Medulla oblongata (tissue), 1 donor: ENCODE measurements around the gene MRPL11.
"Not testable (repeated sequence)": the region's sequence is repeated elsewhere in the genome, so short reads cannot be mapped to it uniquely, and the experiment has no call there.

ENCODE experiments used
- DNase-seq: peaks from one replicate; pipeline ENCODE4 v3.0.0-alpha.2; 2015; ENCODE audit errors: extremely low spot score

MRPL11 gene

GRCh38 chr11:66467034-66467659 is 28.5 kb upstream of the MRPL11 start:
- no peak for DNase-seq

GRCh38 chr11:66466225-66467033 is 27.8 kb upstream of the MRPL11 start, which contains the start of gene PELI3:
Gene PELI3 (plus strand): TSS chr11:66466905. CDS start chr11:66468129, 1,224 bp downstream.
- DNase-seq, result peak; percentile 95

GRCh38 chr11:66465373-66466224 is 27.0 kb upstream of the MRPL11 start:
- peak; percentile 7 for DNase-seq

GRCh38 chr11:66464916-66465315 is 26.3 kb upstream of the MRPL11 start:
- DNase-seq, result no peak

- not testable (repeated sequence) for DNase-seq
Measured at GRCh38 chr11:66464116-66464515, 25.5 kb upstream of the MRPL11 start.

DNA sequence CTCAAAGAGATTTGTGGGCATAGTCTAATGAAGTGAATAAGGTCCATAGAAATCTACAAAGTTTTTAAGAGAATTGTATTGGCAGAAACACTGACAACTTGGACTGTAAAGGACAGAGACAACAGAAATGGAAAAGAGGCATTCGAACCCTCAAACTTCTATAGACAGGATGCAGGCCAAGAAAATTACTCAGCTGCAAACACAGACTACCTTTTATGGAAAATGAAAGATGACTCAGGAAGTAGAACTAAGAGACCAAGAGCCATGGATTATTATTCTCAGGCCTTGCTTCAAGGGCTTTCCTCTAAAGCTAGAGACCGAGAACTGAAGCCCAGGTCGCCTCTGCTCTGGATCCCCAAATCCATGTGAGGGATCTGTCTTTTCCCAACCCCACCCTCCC is 24.3 kb upstream of the MRPL11 start:
- DNase-seq, result no peak

DNA sequence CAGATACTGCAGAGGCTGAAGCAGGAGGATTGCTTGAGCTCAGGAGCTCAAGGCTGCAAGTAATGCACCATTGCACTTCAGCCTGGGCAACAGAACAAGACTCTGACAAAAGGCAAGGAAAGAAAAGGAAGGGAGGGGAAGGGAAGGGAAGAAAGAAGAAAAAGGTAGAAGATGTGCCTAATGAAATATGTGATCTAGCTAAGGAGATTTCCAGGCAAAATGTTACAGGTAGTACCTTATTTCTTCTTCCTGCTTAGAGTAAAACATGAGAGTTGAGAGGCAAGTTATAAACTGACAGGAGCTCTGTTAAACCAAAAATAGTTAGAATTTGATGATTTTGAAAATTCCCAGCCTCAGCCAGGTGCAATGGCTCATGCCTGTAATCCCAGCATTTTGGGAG is 23.4 kb upstream of the MRPL11 start:
- no peak for DNase-seq

- DNase-seq, result no peak
Measured at GRCh38 chr11:66459138-66459778, 20.6 kb upstream of the MRPL11 start.

DNA sequence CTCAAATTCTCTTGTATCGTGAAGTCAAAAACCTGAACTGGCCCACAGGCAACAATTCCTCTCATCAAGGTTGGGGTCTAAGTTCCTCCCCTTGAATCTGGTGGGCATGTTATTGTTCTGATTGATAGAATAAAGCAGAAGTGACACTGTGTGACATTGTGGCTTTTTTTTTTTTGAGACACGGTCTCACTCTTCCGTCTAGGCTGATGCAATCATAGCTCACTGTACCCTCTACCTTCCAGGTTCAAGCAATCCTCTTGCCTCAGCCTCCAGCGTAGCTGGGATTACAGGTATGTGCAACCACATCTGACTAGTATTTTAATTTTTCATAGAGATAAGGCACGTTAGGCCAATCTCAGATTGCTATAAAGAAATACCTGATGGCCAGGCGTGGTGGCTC is 19.2 kb upstream of the MRPL11 start:
- DNase-seq, result no peak

- DNase-seq, result no peak
Measured at GRCh38 chr11:66454828-66455227, 16.2 kb upstream of the MRPL11 start.

DNA sequence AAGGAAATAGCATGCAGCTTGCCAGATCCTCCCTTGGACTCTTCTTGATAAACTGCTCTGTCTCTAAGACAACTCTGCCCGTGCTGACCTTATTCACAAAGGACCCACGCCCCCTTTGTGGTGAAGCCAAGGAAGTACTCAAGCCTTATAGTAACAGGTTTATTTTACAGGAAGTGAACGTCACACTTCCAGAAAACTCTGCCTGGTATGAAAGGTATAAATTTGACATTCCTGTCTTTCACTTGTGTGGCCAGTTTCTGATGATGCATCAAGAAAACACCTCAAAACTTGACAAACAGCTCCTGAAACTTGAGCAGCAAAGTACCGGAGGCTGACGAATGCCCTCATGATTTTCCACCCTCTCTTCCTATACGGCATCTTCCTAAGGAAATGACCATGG is 15.6 kb upstream of the MRPL11 start:
- DNase-seq, result no peak

GRCh38 chr11:66451663-66452062 is 13.0 kb upstream of the MRPL11 start:
- no peak for DNase-seq

- no peak for DNase-seq
Measured at GRCh38 chr11:66450560-66450959, 11.9 kb upstream of the MRPL11 start.

- no peak for DNase-seq
Measured at GRCh38 chr11:66448523-66448922, 9.9 kb upstream of the MRPL11 start.

- DNase-seq, result no peak
Measured at GRCh38 chr11:66447012-66447411, 8.4 kb upstream of the MRPL11 start.

DNA sequence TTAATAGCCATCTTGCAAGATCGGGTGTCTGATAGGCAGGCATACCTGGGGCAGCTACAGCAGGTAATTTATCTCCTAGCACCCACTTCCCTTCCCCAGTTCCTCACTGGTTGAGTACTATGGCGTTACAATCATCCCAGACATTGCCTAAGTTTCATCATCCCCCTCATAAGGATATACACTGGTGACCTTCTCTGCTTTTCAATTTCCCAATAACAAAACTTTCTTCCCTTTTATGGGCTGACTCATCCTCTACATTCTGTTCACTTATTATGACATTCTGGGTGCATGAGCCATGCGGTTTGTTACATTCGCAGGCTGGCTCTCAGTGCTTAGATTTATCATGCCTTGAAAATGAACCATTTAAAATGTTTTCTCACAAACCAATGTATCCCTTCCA is 5.0 kb upstream of the MRPL11 start:
- no peak for DNase-seq

DNA sequence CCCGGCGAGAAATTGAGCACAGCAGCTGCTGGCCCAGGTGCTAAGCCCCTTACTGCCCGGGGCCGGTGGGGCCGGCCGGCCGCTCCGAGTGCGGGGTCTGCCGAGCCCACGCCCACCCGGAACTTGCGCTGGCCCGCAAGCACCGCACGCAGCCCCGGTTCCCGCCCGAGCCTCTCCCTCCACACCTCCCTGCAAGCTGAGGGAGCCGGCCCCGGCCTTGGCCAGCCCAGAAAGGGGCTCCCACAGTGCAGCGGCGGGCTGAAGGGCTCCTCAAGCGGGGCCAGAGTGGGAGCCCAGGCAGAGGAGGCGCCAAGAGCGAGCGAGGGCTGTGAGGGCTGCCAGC is 2.3 kb upstream of the MRPL11 start:
- not testable (repeated sequence) for DNase-seq

- not testable (repeated sequence) for DNase-seq
Measured at GRCh38 chr11:66440101-66440939, 1.7 kb upstream of the MRPL11 start.

DNA sequence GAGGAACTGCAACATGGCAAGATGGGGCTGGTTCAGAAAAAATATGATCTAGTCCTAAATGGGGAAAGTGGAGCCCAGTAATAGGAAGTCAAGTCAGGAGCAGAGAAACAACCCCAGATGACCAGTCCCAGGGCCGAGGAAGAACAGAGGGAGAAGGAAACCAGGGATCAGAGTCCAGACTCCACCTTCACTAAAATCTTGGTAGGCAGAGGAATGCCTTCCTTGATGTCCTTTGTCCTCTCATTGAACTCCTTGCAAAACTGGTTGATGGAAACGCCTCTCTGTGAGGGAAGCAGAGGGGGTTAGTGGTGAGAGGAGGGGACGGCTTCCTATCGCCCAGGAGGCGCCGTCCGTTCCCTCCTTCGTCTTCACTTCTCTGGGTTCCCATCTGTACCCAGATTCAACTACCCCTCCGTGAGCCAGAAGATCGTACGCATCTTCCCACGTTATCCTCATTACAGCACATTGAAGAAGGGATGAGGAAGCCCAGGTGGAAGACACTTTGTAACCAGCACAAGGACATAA is 607 bp downstream of the MRPL11 start:
- DNase-seq, result no peak

- peak; percentile 12 for DNase-seq
Measured at GRCh38 chr11:66432597-66432996, 6.1 kb downstream of the MRPL11 start.

GRCh38 chr11:66431871-66432329 is 6.7 kb downstream of the MRPL11 start:
- not testable (repeated sequence) for DNase-seq
